Glutamatergic neuron (in vitro differentiated cells): ENCODE data around the gene IQSEC2. TPM values are rescaled to one million over a fixed set of nuclear protein-coding genes. Genes with fewer than 3 reads are reported as not detected.

Experiments
- DNase-seq: peaks from one replicate; pipeline ENCODE4 v3.0.0; 2022
- H3K27ac Mint-ChIP-seq: one replicate; pipeline ENCODE4 v1.8.0; 2020; ENCODE audit warnings: mild to moderate bottlenecking, mixed read lengths, inconsistent platforms; ENCODE audit not compliant: unreplicated experiment
- H3K27me3 Mint-ChIP-seq: one replicate; pipeline ENCODE4 v1.8.0; 2020; ENCODE audit warnings: mild to moderate bottlenecking, moderate library complexity, mixed read lengths, inconsistent platforms; ENCODE audit not compliant: unreplicated experiment
- H3K36me3 Mint-ChIP-seq: one replicate; pipeline ENCODE4 v1.8.0; 2020; ENCODE audit warnings: mild to moderate bottlenecking, mixed read lengths, inconsistent platforms; ENCODE audit not compliant: unreplicated experiment
- H3K4me1 Mint-ChIP-seq: one replicate; pipeline ENCODE4 v1.8.0; 2020; ENCODE audit warnings: mild to moderate bottlenecking, low read depth, mixed read lengths, inconsistent platforms; ENCODE audit not compliant: unreplicated experiment
- H3K4me3 Mint-ChIP-seq: one replicate; pipeline ENCODE4 v1.8.0; 2020; ENCODE audit warnings: mild to moderate bottlenecking, mixed read lengths, inconsistent platforms; ENCODE audit not compliant: unreplicated experiment
- H3K9me3 Mint-ChIP-seq: one replicate; pipeline ENCODE4 v1.8.0; 2020; ENCODE audit warnings: mild to moderate bottlenecking, moderate library complexity, mixed read lengths, inconsistent platforms; ENCODE audit not compliant: unreplicated experiment
- CTCF ChIP-seq: fragments of 200-600 bp; sonication (generic); IDR thresholded peaks from one replicate; pipeline ENCODE4 v1.5.0; 2021; ENCODE audit not compliant: partially characterized antibody, unreplicated experiment
- total RNA-seq: library from RNA; stranded (reverse); fragmentation: NEBNext Ultra II Directional; extraction: Animal tissue kit (Norgen Biotek cat#: 25700); gene quantifications from one replicate; pipeline ENCODE4 v1.2.1, GENCODE V29; 2021; ENCODE audit not compliant: unreplicated experiment

Gene IQSEC2
- total RNA-seq, 1 donor from 2014 or later: 1.6 TPM

- peaks cover 1% of the 10 kb centered on the region for H3K4me1 Mint-ChIP-seq
- H3K9me3 Mint-ChIP-seq: peaks cover 2% of the 10 kb centered on the region
- DNase-seq: no peak
- TF ChIP-seq CTCF: no peak
- no peaks in the 10 kb centered on the region for H3K36me3 Mint-ChIP-seq
- peaks cover 1% of the 10 kb centered on the region for H3K27me3 Mint-ChIP-seq
- no peak overlapping the region for H3K27ac Mint-ChIP-seq
- H3K4me3 Mint-ChIP-seq: no peak overlapping the region
Observed at GRCh38 chrX:53235566-53235965, 45.8 kb downstream of the IQSEC2 start.

- no peak for DNase-seq
Observed at GRCh38 chrX:53234484-53234883, 46.9 kb downstream of the IQSEC2 start.

GRCh38 chrX:53233536-53233935, 47.8 kb downstream of the IQSEC2 start:
- DNase-seq: no peak
- H3K4me3 Mint-ChIP-seq: no peak overlapping the region
- H3K27me3 Mint-ChIP-seq: no peaks in the 10 kb centered on the region
- TF ChIP-seq CTCF: no peak
- peaks cover 1% of the 10 kb centered on the region for H3K4me1 Mint-ChIP-seq
- peaks cover 2% of the 10 kb centered on the region for H3K9me3 Mint-ChIP-seq
- no peaks in the 10 kb centered on the region for H3K36me3 Mint-ChIP-seq
- H3K27ac Mint-ChIP-seq: no peak overlapping the region

More at GRCh38 chrX:53234484-53234883, 46.9 kb downstream of the IQSEC2 start:
- Mint-ChIP-seq H3K27me3 (no peaks in the 10 kb centered on the region), H3K27ac (no peak overlapping the region), H3K9me3 (peaks cover 2% of the 10 kb centered on the region), H3K36me3 (no peaks in the 10 kb centered on the region), H3K4me1 (peaks cover 1% of the 10 kb centered on the region), H3K4me3 (no peak overlapping the region)
- TF ChIP-seq CTCF: no peak

- Mint-ChIP-seq H3K9me3 (no peaks in the 10 kb centered on the region), H3K27ac (no peak overlapping the region), H3K27me3 (peaks cover 1% of the 10 kb centered on the region), H3K36me3 (no peaks in the 10 kb centered on the region), H3K4me1 (peaks cover 1% of the 10 kb centered on the region), H3K4me3 (no peak overlapping the region)
- DNase-seq: no peak
- TF ChIP-seq CTCF: no peak
Observed at GRCh38 chrX:53230116-53230515, 51.3 kb downstream of the IQSEC2 start.

- H3K9me3 Mint-ChIP-seq: no peaks in the 10 kb centered on the region
- H3K27ac Mint-ChIP-seq: no peak overlapping the region
- no peak for DNase-seq
- H3K4me3 Mint-ChIP-seq: no peak overlapping the region
- H3K27me3 Mint-ChIP-seq: peaks cover 1% of the 10 kb centered on the region
- TF ChIP-seq CTCF: no peak
- peaks cover 9% of the 10 kb centered on the region for H3K4me1 Mint-ChIP-seq
- H3K36me3 Mint-ChIP-seq: no peaks in the 10 kb centered on the region
Observed at GRCh38 chrX:53227224-53227765, 54.1 kb downstream of the IQSEC2 start.
